DND-41 (cell line): Measurements from ENCODE around the gene WASL.

Source experiments
- CTCF ChIP-seq: IDR thresholded peaks from 2 replicates; pipeline ENCODE4 v1.5.1; 2012; ENCODE audit warnings: borderline replicate concordance, low read length, moderate library complexity, mild to moderate bottlenecking; ENCODE audit not compliant: poor library complexity, severe bottlenecking; ENCODE audit errors: extremely low read depth
- EZH2 ChIP-seq: IDR thresholded peaks from 3 replicates; pipeline ENCODE4 v1.6.1; 2012; ENCODE audit warnings: borderline replicate concordance, low read depth, mild to moderate bottlenecking, moderate library complexity, low read length, inconsistent platforms; ENCODE audit not compliant: severe bottlenecking

- TF ChIP-seq CTCF (no peak), EZH2 (no peak)
Measured at GRCh38 chr7:123673137-123673732, 75.6 kb downstream of the WASL start.
